Raji (cell line): Measurements from ENCODE around the gene KIF16B.

Experiments used
- POLR2A ChIP-seq: IDR thresholded peaks from 2 replicates; pipeline ENCODE4 v1.6.1; 2011; ENCODE audit warnings: low read depth, low read length, control low read depth; ENCODE audit not compliant: insufficient read depth

The KIF16B gene

GRCh38 chr20:16573001-16573965, at the start of gene KIF16B:
KIF16B (minus strand) TSS chr20:16573448; CDS start chr20:16573275, 173 bp downstream.
- peak; percentile 74 for TF ChIP-seq POLR2A

- no peak for TF ChIP-seq POLR2A
Measured at GRCh38 chr20:16622501-16622900, 49.3 kb upstream of the KIF16B start.

GRCh38 chr20:16621435-16622141, 48.3 kb upstream of the KIF16B start:
- TF ChIP-seq POLR2A, result no peak

GRCh38 chr20:16620961-16621360, 47.7 kb upstream of the KIF16B start:
- TF ChIP-seq POLR2A, result no peak

- no peak for TF ChIP-seq POLR2A
Measured at GRCh38 chr20:16619953-16620352, 46.7 kb upstream of the KIF16B start.

GRCh38 chr20:16617056-16617455, 43.8 kb upstream of the KIF16B start:
- no peak for TF ChIP-seq POLR2A

- TF ChIP-seq POLR2A, result no peak
Measured at GRCh38 chr20:16616317-16616716, 43.1 kb upstream of the KIF16B start.

- TF ChIP-seq POLR2A, result no peak
Measured at GRCh38 chr20:16615199-16615598, 42.0 kb upstream of the KIF16B start.

- TF ChIP-seq POLR2A, result no peak
Measured at GRCh38 chr20:16613954-16614353, 40.7 kb upstream of the KIF16B start.

- no peak for TF ChIP-seq POLR2A
Measured at GRCh38 chr20:16612706-16613105, 39.5 kb upstream of the KIF16B start.

GRCh38 chr20:16611817-16612216, 38.6 kb upstream of the KIF16B start:
- no peak for TF ChIP-seq POLR2A

- no peak for TF ChIP-seq POLR2A
Measured at GRCh38 chr20:16609066-16609465, 35.8 kb upstream of the KIF16B start.

- TF ChIP-seq POLR2A, result no peak
Measured at GRCh38 chr20:16608277-16608650, 35.0 kb upstream of the KIF16B start.

- TF ChIP-seq POLR2A, result no peak
Measured at GRCh38 chr20:16607364-16608276, 34.4 kb upstream of the KIF16B start.
